WTC11 (cell line): Measurements from ENCODE around the gene NFIC. TPM values are rescaled to one million over a fixed set of nuclear protein-coding genes. Genes with fewer than 3 reads are reported as not detected.

Experiments
- ATAC-seq: fragments of 200-7000 bp; cut with Tn5 transposase; 2 replicates; pipeline ENCODE4 v1.10.0; 2021; ENCODE audit warnings: mild to moderate bottlenecking, moderate library complexity
- CTCF ChIA-PET: fragments of 300-600 bp; sonication (Branson Sonifier 250); formaldehyde crosslinking; loops from one replicate; lab custom pipeline; 2021; ENCODE audit warnings: antibody characterized with exemption; lab: Charles Lee
- POLR2A ChIA-PET: fragments of 350-600 bp; sonication (Branson Sonifier 250); formaldehyde crosslinking; loops from one replicate; lab custom pipeline; 2021; ENCODE audit warnings: antibody characterized with exemption; lab: Charles Lee
- DNase-seq: peaks from one replicate; pipeline ENCODE4 v3.0.0; 2021; ENCODE audit warnings: low spot score
- H3K27ac Mint-ChIP-seq: 2 replicates; pipeline ENCODE4 v1.8.0; 2021; ENCODE audit warnings: mixed read lengths
- H3K27me3 Mint-ChIP-seq: 2 replicates; pipeline ENCODE4 v1.8.0; 2021; ENCODE audit warnings: low read depth, mild to moderate bottlenecking, moderate library complexity, mixed read lengths
- H3K36me3 Mint-ChIP-seq: 2 replicates; pipeline ENCODE4 v1.8.0; 2021; ENCODE audit warnings: mixed read lengths
- H3K4me1 Mint-ChIP-seq: 2 replicates; pipeline ENCODE4 v1.8.0; 2022; ENCODE audit warnings: mixed read lengths
- H3K4me3 Mint-ChIP-seq: 2 replicates; pipeline ENCODE4 v1.8.0; 2021; ENCODE audit warnings: mild to moderate bottlenecking, moderate library complexity, mixed read lengths
- H3K9me3 Mint-ChIP-seq: 2 replicates; pipeline ENCODE4 v1.8.0; 2021; ENCODE audit warnings: mixed read lengths
- ARID4B ChIP-seq: sonication (generic); formaldehyde crosslinking; IDR thresholded peaks from 2 replicates; pipeline ENCODE4 v1.8.0; 2023; ENCODE audit warnings: missing genetic modification reagents, mild to moderate bottlenecking, borderline replicate concordance
- CDX4 ChIP-seq: fragments of 250-450 bp; sonication (Bioruptor Pico); IDR thresholded peaks from 2 replicates; pipeline ENCODE4 v1.9.0; 2021; ENCODE audit warnings: moderate library complexity, mild to moderate bottlenecking, inconsistent platforms, borderline replicate concordance
- CREB1 ChIP-seq: sonication (generic); formaldehyde crosslinking; IDR thresholded peaks from 2 replicates; pipeline ENCODE4 v1.8.0; 2023; ENCODE audit warnings: mild to moderate bottlenecking, missing genetic modification reagents
- E2F1 ChIP-seq: sonication (generic); formaldehyde crosslinking; IDR thresholded peaks from 2 replicates; pipeline ENCODE4 v1.8.0; 2022; ENCODE audit warnings: mild to moderate bottlenecking, missing genetic modification reagents
- GRHL2 ChIP-seq: fragments of 250-450 bp; sonication (Bioruptor Pico); IDR thresholded peaks from 2 replicates; pipeline ENCODE4 v1.8.0; 2022; ENCODE audit warnings: mild to moderate bottlenecking, moderate library complexity; ENCODE audit not compliant: insufficient replicate concordance, severe bottlenecking
- GTF2I ChIP-seq: fragments of 250-450 bp; sonication (Bioruptor Pico); conservative IDR thresholded peaks from 2 replicates; pipeline ENCODE4 v1.4.0; 2021; ENCODE audit warnings: mild to moderate bottlenecking
- NR3C1 ChIP-seq: sonication (generic); formaldehyde crosslinking; conservative IDR thresholded peaks from 2 replicates; pipeline ENCODE4 v1.8.1; 2023; ENCODE audit warnings: low read depth, mild to moderate bottlenecking, missing genetic modification reagents
- PRDM15 ChIP-seq: sonication (generic); formaldehyde crosslinking; IDR thresholded peaks from 2 replicates; pipeline ENCODE4 v1.8.0; 2022; ENCODE audit warnings: missing genetic modification reagents
- SOX15 ChIP-seq: fragments of 250-450 bp; sonication (Bioruptor Pico); IDR thresholded peaks from 2 replicates; pipeline ENCODE4 v1.9.0; 2021; ENCODE audit warnings: mild to moderate bottlenecking
- USF1 ChIP-seq: sonication (generic); formaldehyde crosslinking; IDR thresholded peaks from 2 replicates; pipeline ENCODE4 v1.8.0; 2022; ENCODE audit warnings: mild to moderate bottlenecking, missing genetic modification reagents
- USF2 ChIP-seq: sonication (generic); formaldehyde crosslinking; IDR thresholded peaks from 2 replicates; pipeline ENCODE4 v1.8.1; 2023; ENCODE audit warnings: mild to moderate bottlenecking, missing genetic modification reagents, moderate library complexity
- ZNF396 ChIP-seq: fragments of 250-450 bp; sonication (Bioruptor Pico); IDR thresholded peaks from 2 replicates; pipeline ENCODE4 v1.8.0; 2021; ENCODE audit warnings: mild to moderate bottlenecking, moderate library complexity, borderline replicate concordance
- total RNA-seq: library from RNA; stranded (reverse); gene quantifications from 3 replicates; pipeline ENCODE4 v1.2.3, GENCODE V29; 2021

The NFIC gene
- total RNA-seq, 1 experiment from 2014 or later: 3.5 TPM

GRCh38 chr19:3366753-3367627, 607 bp downstream of the NFIC start:
- DNase-seq: no peak
- Mint-ChIP-seq H3K9me3 (no peaks in the 10 kb centered on the region), H3K4me1 (peaks cover 44% of the 10 kb centered on the region)
- ChIA-PET POLR2A (no interaction called here), CTCF (no interaction called here)
- TF ChIP-seq ZNF396 (CRISPR knock-in tag) (no peak), SOX15 (CRISPR knock-in tag) (no peak), USF1 (CRISPR knock-in tag) (peak; percentile 66), CDX4 (CRISPR knock-in tag) (no peak), PRDM15 (CRISPR knock-in tag) (peak; percentile 74), CREB1 (no peak), NR3C1 (CRISPR knock-in tag) (no peak), E2F1 (CRISPR knock-in tag) (no peak), USF2 (CRISPR knock-in tag) (peak; percentile 41; the same call in 1 of the 2 replicates), ARID4B (CRISPR knock-in tag) (no peak), GTF2I (CRISPR knock-in tag) (no peak), GRHL2 (CRISPR knock-in tag) (no peak)
- TF ChIP-seq, all 79 proteins: peak for 3
- ATAC-seq: peak; percentile 25
- H3K27ac Mint-ChIP-seq: no peak overlapping the region
- peaks cover 95% of the 10 kb centered on the region for H3K27me3 Mint-ChIP-seq
- H3K36me3 Mint-ChIP-seq: no peaks in the 10 kb centered on the region
- H3K4me3 Mint-ChIP-seq: peak overlapping the region; percentile 53
